Epidermal melanocyte (primary cell): ENCODE data around the gene DNAJC6.
"Not testable (repeated sequence)": the region's sequence is repeated elsewhere in the genome, so short reads cannot be mapped to it uniquely, and the experiment has no call there.

Source experiments
- DNase-seq: peaks from one replicate; pipeline ENCODE4 v3.0.0; 2011; ENCODE audit warnings: low spot score; ENCODE audit not compliant: insufficient read length

DNAJC6 gene

DNA sequence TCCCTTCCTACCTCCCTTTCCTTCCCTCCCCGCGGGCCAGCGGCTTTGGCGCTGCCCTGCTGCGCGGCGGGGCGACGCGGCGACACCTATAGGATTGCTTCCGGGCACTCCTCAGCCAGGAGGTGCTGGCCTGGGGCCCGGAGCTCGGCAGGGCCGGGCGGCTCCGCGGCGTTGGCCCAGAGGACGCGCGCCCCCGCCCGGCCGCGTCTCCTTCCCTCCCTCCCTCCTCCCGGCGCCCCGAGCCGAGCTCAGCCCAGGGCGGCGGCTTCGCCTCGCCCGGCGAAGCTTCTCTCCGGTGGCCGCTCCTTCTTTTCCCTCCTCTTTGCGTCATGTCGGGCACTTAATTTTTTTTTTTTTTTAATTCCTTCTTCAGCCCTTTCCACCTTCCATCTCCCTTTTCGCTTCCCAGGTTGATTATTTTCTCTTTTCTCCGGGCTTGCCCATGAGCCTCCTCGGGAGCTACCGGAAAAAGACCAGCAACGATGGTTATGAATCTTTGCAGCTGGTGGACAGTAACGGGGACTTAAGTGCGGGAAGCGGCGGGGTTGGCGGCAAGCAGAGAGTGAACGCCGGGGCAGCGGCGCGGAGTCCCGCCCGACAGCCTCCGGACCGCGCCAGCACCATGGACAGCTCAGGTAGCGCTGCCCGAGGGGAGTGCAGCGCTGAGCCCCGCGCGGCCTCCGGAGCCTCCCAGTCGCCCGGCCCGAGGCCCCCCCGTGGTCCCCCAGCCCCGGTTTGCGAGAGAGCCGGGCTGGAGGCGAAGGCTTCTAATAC, at the start of gene DNAJC6:
DNAJC6 (plus strand) TSS at position 240 of the 774 bp plus-strand sequence; CDS start at position 443, 203 bp downstream.
- DNase-seq, result peak; percentile 51

DNA sequence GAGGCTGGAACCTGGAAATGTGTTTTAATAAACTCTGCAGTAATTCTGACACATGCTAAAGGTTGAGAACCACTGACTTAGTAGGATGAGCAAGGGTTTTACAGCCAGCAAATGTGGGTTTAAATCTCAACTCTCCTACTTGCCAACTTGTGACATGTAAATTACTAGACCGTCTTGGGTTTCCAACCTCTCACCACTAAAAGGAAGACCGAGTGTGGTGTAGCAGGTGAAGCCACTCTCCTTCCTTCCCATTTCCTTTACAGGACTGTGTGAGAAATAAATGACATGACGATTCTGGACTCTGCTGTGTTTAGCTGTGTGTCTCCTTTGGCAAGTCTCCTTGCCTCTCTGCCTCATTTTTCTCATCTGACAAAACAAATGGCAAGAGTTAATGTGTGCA, 49.5 kb upstream of the DNAJC6 start:
- DNase-seq, result no peak

DNA sequence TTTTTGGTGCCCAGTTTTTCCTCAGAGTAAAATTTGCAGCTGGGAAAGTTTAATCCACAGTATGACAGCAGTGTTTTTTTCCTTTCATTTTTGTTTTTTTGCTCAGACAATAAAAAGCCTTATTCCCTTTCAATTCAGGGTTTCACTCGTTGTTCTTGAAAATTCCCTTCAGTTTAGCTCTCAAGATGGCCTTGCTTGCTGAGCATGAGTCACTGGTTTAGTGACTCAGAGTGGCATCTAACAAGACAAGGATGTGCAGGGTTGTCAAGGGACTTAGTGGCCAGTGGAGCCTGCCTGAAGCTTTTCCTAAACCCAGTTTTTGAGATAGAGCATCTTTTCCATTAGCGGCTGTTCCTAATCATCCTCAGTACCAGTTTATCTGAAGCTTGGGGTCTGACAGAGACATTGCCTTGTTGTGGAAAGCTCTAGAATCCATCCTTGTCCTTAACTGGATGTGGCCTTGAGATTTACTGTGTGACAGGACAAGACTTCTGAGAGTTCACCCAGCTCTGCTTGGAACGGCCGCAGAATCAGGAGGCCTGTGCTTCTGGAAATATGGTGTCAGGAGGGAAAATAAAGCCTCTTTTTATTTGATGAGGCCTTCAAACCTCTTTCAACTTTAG, 48.4 kb upstream of the DNAJC6 start:
- peak; percentile 78 for DNase-seq

DNA sequence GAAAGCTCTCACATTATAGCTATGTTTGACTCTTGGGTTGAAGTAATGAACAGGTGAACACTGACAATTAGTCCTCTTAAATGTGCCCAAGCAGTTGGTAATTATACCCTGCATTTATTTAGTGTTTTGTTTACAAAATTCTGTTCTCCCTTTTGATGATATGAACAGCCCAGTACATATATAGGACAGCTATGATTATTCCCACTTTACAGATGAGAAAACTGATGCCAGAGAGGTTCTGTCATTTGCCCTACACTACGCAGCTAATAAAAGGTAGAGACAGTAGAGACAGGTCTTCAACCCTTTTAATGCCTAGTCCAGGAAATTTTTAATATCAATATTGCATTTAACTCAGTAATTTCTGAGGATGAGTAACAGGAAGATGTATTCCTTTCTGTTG, 46.1 kb upstream of the DNAJC6 start:
- no peak for DNase-seq

DNA sequence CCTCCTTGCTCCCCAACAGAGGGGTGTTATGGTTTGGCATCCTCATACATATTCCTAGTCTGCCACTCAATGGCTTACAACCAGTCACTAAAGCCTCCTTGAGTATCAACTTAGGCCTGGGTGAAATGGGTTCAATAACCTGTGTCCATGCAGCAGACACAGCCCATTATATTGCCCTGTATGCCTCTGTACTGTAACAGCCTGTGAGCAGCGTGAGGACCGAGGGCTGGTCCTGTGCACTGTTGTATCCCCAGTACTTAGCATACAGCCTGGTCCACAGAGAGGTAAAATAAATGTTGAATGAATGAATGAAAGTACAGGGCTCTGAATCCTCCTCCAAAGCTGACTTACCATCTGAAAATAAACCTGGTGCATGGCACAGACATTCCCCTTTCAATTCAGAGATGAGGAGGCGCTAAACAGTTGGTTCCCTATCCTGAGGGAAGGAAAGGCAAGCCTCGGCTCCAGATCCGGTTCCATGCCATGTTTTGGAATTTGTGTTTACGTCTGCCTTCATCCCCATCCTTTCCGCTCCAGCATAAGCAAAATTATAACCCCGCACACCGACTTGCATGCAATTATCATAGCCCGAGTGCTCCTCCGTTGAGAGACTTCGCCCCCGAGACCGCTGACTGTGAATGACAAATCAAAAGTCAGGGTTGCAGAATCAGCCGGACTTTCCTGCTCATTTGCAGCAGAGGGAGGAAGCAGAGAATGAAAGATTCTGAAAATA, 45.0 kb upstream of the DNAJC6 start:
- no peak for DNase-seq

DNA sequence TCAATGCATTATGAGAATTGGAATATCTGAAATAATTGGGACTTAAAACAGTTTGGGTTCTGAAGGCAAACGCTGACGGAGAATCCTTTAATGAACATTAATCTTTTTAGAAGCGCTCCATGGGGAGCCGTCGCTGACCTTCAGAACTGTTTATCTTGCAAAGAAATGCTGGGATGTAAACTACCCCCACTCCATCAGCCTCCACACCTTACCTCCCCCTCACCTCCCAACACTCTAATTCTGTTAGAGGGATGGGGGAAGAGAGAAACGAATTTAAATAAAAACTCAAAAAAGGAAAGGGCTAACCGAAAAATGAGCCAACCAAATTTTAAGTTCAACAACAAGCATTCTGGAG, 44.1 kb upstream of the DNAJC6 start:
- DNase-seq, result no peak

DNA sequence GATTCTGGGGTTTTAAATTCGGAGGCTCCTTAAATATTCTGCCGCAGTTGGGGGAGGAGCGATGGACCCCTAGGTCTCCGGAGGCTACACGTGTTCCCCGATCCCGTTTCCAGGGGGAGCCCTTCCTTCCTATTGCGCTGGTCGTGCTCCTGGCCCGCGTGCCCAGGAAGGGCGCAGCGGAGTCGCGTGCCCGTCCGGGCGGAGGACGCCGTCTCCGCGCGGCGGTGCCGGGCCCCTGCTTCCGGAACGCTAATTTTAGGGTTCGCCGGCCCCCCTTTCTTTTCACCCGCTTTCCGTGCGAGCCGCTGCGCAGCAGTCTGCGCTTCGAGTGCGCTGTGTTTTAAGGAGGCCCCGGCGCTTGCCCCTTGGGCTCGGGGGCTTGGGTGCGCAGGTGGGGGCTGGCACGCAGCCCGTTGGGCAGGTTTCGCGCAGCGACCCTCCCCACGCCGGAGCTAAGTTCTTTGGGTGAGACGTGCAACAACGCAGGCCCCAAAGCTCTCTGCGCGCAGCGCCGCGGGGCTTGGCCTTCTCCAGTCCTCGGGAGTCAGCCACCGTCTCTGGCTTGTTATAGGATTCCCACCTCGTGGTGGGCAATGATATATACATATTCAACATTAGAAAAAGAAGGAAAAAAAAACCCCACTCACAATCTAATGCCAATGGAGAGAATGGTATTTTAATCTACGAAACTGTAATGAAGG, 43.5 kb upstream of the DNAJC6 start:
- peak; percentile 51 for DNase-seq

DNA sequence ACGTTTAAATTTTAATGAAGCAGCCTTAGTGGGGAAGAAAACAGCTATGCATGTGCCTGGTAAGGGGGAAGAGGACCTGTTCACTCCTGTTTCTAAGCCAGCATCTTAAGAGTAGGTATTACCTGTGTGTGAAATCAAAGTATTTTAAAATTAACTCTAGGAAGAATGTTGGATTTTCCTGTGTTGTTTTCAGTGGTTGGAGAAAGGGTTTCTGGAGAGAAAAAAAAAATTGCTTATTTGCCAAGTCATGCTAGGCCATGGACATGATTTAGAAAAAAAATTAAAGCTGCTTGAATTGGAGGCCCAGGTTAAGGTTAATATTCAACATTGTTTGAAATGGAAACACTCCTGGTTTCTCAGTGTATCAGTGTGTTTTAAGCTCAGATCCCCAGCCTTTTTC, 42.9 kb upstream of the DNAJC6 start:
- no peak for DNase-seq

DNA sequence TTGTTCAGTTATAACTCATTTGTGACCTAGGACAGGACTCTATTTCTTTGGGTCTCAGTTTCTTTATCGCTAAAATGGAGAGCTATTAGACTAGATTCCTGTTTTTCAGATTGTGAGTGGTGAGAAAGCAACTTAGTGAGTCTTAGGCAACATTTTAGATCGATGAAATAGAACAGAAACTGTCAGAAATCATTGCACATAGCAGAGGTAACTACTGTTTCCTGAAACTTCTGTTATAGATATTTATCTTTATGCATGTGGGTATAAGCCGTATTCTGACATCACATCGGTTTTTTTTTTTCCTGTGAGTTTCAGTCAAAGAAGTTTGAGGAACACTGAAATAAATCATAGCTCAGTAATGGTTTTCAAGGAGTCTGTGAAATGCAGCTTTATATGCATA, 42.1 kb upstream of the DNAJC6 start:
- no peak for DNase-seq

DNA sequence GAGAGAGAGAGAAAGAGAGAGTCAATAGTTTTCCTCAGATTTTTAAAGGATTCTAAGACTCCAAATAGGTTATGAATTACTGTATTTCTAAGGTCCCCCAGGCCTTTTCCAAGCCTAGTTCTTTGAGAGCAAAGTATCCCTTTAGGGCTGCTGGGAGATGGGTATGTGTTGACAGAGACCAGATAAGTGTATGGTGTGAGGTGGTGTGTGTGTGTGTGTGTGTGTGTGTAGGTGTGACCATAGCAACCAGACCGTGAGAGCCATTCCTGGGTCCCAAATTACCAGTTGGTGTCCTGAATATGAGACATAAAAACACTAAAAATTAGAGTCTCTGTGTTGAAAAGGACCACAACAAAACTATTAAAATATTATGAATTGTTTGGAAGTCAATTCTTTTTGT, 41.7 kb upstream of the DNAJC6 start:
- DNase-seq, result no peak

DNA sequence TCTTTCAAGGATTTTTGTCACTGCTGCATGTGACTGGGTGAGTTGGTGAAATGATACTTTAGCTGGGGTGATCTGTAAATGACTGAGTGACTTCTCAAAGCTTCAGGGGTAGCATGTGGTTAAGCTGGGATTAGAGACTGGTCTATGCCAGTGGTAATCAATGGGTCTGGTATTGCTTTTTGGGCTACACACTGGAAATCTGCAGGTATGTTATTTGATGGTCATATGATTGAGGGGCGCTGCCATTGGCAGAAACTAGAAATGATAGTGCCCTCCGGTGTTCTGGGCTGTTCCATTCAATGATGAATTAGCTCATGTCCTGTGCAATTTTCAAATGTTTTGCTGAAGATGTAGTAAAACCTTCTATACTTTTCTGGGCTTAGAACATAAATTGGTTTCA, 39.7 kb upstream of the DNAJC6 start:
- DNase-seq, result no peak

DNA sequence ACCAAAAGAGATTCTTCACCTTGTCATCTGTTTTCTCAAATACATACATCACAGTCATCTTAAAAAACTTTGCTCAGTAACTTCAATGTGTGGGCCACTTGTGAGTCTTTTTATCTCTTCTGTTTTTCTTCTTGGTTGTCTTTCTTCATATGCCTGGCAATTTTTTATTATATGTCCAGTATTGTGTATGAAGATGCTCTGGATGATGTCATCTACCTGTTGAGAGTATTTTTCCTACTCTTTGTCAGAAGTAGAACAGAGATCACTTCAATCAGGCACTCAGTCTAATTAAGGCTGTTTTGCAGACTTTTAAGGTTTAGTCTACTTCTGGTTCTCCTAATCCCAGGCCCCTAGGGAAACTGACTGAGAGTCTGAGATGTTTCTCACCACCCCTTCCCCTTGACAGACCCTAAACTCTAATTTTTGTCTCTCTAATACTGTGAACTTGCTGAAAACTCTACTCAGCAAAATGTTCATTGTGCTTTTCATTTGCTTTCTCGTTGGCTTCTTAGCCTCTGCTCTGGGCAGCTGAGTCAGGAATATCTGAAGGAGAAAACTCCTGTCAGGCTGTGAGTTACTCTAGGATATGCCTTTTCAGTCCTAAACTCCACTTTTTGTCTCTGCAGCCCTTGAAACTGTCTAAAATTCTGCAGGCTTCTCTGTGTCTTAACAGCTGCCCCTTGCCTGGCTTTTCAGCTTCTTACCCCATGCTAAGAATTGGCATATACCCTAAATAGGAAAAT, 33.0 kb upstream of the DNAJC6 start:
- DNase-seq, result no peak

DNA sequence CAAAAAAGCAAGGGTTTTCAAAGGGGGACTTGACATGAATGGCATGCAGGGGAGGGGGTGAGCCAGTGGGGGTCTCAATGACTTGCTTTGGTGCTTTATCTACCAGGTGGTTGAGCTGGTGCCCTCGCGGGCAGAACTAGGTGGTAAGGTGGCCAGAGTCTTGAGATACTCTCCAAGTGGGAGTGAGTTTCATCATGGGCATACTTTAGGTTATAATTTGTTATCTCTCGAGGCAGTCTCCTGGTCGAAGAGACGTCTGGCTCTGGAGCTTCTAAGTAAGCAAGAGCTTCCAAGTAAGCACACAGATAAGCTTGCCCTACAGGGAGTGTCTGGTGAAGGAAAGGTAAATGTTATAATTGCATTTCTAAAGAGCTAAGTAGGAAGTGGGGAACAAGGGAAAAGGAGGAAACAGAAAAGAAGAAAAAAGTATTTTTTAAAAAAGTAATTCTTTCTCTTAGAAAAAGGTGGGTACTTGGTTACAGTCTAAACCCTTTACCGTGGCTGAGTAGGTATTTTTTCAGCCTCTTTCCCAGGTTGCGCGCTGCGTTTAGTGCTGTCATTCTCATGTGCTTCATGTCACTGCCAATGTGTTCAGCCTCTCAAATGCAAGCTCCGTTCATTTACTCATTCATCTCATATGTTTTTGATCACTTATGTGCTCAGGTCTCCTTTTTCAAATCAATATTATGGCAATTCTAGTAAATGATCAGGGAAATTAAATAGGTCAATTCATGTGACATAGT, 31.6 kb upstream of the DNAJC6 start:
- DNase-seq, result no peak

DNA sequence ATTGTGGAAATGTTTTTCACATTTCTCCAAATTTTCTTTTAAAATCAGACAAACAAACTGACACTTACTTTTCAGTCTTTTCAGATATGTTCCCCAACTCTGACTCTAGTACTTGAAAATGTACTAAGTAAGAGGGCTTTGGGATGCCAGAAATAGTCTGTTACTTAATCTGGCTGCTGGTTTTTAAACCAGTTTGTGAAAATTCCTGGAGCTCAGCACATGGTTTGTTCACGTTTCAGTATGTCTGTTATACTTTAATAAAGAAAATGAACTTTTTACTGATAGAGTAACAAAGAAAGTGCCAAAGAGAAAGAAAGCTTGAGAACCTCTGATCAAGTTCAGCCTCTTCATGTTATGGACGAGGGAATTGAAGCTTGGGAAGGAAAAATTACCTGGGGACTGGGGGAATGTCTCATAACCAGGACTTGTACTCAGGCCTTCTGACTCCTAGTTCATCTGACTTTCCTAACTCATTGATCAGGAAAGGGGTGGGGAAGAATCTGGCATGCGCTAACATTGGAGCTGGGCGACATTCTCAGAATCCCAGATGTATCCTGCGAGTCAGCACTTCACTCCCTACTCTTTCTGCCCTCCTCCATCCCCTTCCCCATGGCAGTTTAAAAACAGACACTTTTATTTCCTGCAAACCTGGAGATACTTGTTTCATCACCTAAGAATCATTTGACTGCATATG, 30.8 kb upstream of the DNAJC6 start:
- no peak for DNase-seq

DNA sequence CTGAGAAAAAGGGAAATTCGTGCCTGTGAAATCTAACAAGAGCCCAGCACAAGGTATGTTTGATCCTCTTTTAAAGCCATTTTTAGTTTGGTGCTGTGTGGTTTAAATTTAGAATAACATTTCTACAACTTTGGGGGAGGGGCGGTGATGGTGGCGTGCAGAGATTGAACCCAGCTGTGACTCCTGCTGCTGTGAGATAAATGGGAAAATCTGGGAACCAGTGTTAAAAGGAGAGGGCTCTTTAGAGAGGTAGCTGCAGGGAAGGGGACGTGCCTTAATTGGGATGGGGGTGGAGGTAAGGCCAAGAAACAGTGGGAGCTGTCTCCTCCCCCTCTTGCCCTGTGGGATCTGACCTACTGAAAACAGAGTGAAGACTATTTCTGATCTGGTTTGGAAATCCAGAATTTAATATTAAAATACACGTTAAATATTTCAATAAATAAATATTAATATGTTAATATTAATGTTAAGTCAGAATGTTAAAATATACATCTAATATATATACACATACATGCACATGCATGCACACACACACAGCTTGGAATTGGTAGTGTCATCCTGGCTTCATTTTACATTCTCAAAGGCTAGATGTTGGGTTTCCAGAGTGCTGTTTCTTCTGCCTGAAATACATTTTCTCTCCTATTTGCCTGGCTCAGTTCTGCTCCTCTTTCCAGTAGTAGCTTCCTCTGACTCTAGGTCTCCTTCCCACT, 30.1 kb upstream of the DNAJC6 start:
- DNase-seq, result no peak

DNA sequence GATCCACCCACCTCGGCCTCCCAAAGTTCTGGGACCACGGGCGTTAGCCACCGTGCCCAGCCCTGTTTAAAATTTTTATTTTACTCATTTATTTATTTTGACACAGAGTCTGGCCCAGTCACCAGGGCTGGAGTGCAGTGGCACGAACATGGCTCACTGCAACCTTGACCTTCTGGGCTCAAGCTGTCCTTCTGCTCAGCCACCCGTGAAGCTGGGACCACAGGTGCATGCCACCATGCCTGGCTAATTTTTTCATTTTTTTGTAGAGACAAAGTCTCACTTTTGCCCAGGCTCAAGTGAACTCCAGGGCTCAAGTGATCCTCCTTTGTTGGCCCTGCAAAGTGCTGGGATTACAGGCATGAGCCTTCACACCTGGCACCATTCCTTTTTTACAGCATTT, 27.5 kb upstream of the DNAJC6 start:
- no peak for DNase-seq

DNA sequence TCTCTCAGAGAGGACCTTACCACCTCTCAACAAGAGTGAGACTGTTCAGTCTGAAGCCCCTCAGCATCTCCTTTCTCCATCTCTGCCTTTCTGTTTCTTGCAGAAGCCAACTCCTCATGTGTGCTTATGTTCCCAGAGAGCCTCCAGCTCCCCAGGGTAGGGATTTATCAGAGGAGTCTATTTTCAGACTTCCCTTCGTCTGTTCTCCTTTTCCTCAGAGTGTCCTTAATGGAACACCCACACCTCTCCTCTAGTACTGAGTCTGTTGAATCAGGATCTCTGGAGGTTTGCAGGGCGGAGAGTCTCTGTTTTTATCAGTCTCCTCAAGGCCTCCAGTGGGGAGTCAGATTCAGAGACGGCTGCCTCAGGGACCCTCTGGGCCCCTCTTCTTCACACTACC, 25.1 kb upstream of the DNAJC6 start:
- DNase-seq, result no peak

DNA sequence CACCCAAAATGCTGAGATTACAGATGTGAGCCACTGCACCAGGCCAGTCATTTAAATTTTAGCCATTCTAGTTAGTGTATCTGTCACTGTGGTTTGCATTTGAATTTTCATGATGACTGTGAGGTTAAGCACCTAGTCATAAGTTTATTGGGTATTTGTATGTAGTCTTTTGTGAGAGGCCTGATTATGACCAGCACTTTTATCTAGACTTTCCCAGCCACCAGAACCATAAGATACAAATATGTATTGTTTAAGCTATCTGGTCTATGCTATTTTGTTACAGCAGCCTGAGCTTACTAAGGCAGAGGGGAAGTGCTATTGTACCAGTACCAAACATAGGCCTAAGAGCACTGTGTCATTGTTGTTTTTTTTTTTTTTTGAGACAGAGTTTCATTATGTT, 19.9 kb upstream of the DNAJC6 start:
- no peak for DNase-seq

DNA sequence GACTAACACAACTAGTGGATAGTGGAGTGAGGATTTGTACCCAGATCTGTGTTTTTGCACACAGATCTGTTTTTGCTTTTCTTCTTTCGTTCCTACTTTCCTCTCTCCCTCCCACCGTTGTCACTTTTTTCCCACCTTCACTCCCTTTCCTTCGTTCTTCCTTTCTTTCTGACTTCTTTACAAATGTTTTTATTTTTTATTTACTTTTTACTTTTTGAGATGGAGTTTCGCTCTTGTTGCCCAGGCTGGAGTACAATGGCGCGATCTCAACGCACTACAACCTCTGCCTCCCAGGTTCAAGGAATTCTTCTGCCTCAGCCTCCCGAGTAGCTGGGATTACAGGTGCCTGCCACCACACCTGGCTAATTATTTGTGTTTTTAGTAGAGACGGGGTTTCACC, 17.5 kb upstream of the DNAJC6 start:
- DNase-seq, result not testable (repeated sequence)
